ENCODE measurements around the gene LMNA. TPM values are rescaled to one million over a fixed set of nuclear protein-coding genes. Genes with fewer than 3 reads are reported as not detected.

The LMNA gene
- total RNA-seq, 1 donor from 2014 or later, result 20.5 TPM

DNA sequence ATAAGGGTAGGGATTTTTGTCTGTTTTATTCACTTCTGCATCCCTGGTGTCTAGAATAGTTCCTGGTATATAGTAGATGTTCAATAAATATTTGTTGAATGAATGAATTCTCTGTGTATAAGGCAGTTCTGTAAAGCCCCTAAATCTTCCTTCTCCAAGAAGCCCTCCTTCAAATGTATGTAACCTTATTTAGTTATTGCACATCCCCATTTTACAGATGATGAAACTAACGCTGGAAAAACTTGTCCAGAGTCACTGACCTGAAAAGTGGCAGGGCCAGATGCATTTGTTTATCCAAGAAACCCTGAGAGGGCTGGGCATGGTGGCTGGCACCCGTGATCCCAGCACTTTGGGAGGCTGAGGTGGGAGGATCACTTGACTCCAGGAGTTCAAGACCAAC, 4.3 kb upstream of the LMNA start:
- H3K4me1 ChIP-seq, result peaks cover 32% of the 10 kb centered on the region
- H3K4me2 ChIP-seq, result no peak overlapping the region
- DNase-seq (ENCODE audit: low spot score), result no peak
- no peaks in the 10 kb centered on the region for H3K9me3 ChIP-seq (ENCODE audit: low read depth)
- peaks cover 100% of the 10 kb centered on the region for H4K20me1 ChIP-seq (ENCODE audit: low read depth)
- peaks cover 19% of the 10 kb centered on the region for H3K79me2 ChIP-seq (ENCODE audit: low read depth)
- H3F3A ChIP-seq (ENCODE audit: low read depth), result peaks cover 39% of the 10 kb centered on the region
- TF ChIP-seq EZH2 (IDR thresholded peaks at IDR 0.05), result no peak
- TF ChIP-seq CTCF (IDR thresholded peaks at IDR 0.05), result no peak
- TF ChIP-seq EZH2phosphoT487 (IDR thresholded peaks at IDR 0.05), result no peak
- peaks cover 58% of the 10 kb centered on the region for H3K4me1 Mint-ChIP-seq
- no peak overlapping the region for H3K27ac Mint-ChIP-seq
- no peak overlapping the region for H2AFZ ChIP-seq (replicated peaks)
- H3K27me3 Mint-ChIP-seq (ENCODE audit: insufficient read depth, low read depth), result peaks cover 25% of the 10 kb centered on the region
- no peaks in the 10 kb centered on the region for H3K36me3 ChIP-seq
- H3K27me3 ChIP-seq, result peaks cover 12% of the 10 kb centered on the region
- H3K9ac ChIP-seq, result no peak overlapping the region
- H3K27ac ChIP-seq, result no peak overlapping the region
- H3K4me3 ChIP-seq, result no peak overlapping the region
- H3K36me3 Mint-ChIP-seq, result peaks cover 12% of the 10 kb centered on the region
- H3K9me3 Mint-ChIP-seq, result no peaks in the 10 kb centered on the region
- no peak overlapping the region for H3K4me3 Mint-ChIP-seq

DNA sequence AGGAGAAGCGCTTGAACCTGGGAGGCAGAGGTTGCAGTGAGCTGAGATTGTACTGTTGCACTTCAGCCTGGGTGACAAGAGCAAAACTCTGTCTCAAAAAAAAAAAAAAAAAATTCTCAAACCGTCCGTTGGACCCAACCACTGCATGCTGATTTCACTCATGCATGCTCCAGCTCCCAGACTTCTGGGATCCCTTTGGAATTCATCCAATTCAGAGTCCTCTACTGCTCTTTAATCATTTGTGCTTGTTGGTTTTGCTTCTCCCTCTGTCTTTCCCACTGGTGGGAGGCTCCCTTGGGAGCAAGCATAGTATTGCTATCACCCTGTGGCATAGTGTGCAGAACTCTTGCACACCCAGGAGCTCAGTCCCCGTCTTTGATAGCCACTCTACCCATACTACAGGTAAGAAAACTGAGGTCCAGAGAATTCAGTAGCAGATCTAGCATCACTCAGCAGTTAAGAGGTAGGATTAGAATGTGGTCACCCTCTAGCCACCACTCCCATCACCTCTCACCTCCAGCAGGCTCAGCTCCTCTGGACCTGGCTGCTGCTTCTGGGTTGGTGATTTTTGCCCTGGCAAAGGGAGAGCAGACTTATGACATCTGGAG, 3.1 kb upstream of the LMNA start:
- no peak overlapping the region for H3K4me3 ChIP-seq
- H3F3A ChIP-seq (ENCODE audit: low read depth), result peaks cover 27% of the 10 kb centered on the region
- H3K27ac Mint-ChIP-seq, result no peak overlapping the region
- peaks cover 23% of the 10 kb centered on the region for H3K27me3 Mint-ChIP-seq (ENCODE audit: insufficient read depth, low read depth)
- peaks cover 23% of the 10 kb centered on the region for H3K79me2 ChIP-seq (ENCODE audit: low read depth)
- H3K36me3 Mint-ChIP-seq, result peaks cover 14% of the 10 kb centered on the region
- TF ChIP-seq EZH2 (IDR thresholded peaks at IDR 0.05), result no peak
- no peak for TF ChIP-seq EZH2phosphoT487 (IDR thresholded peaks at IDR 0.05)
- TF ChIP-seq CTCF (IDR thresholded peaks at IDR 0.05), result no peak
- H3K9me3 ChIP-seq (ENCODE audit: low read depth), result no peaks in the 10 kb centered on the region
- no peak overlapping the region for H3K27ac ChIP-seq
- peaks cover 23% of the 10 kb centered on the region for H3K4me1 ChIP-seq
- no peaks in the 10 kb centered on the region for H3K9me3 Mint-ChIP-seq
- DNase-seq (ENCODE audit: low spot score), result no peak
- H3K4me1 Mint-ChIP-seq, result peaks cover 57% of the 10 kb centered on the region
- no peak overlapping the region for H3K4me3 Mint-ChIP-seq
- peaks cover 100% of the 10 kb centered on the region for H4K20me1 ChIP-seq (ENCODE audit: low read depth)
- no peaks in the 10 kb centered on the region for H3K36me3 ChIP-seq
- no peak overlapping the region for H2AFZ ChIP-seq (replicated peaks)
- no peak overlapping the region for H3K9ac ChIP-seq
- no peak overlapping the region for H3K4me2 ChIP-seq
- peaks cover 19% of the 10 kb centered on the region for H3K27me3 ChIP-seq

DNA sequence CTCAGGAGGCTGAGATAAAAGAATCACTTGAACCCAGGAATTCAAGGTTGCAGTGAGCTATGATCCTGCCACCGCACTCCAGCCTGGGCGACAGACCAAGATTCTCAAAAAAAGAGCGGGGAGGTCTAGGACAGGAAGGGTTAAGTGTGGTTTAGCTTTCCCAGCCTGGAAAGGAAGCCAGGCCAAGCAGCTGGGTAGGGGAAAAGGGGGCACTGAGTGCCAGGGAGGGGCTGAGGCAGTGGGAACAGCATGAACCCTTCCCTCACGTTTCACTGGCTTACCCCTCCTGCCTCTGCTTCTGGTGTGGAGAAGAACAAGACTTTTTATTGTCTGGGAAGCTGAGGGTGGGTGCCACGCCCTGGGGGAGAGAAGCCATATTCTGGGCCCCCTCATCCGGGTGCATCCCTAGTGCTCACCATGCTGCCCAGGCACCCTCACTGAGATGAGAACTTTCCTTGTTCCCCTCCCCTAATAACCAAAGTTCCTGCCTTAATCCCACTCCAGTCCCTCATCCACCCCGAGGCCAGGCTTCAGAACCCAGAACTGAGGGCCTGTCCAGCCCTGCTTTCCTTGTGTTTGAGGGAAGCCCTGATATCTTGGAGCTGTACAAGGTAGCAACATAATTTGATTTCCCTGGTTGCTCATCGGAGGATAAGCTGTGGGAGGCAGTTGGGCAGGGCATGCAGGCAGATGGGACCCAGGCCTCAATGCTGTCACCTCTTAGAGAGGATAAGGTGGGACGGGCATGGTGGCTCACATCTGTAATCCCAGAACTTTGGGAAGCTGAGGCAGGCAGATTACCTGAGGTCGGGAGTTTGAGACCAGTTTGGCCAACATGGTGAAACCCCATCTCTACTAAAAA, 2.0 kb upstream of the LMNA start:
- H3K4me3 Mint-ChIP-seq, result peak overlapping the region; percentile 55
- H3K27me3 Mint-ChIP-seq (ENCODE audit: insufficient read depth, low read depth), result peaks cover 18% of the 10 kb centered on the region
- TF ChIP-seq EZH2phosphoT487 (IDR thresholded peaks at IDR 0.05) (no peak), EZH2 (IDR thresholded peaks at IDR 0.05) (no peak), CTCF (IDR thresholded peaks at IDR 0.05) (no peak)
- no peak for DNase-seq (ENCODE audit: low spot score)
- peaks cover 22% of the 10 kb centered on the region for H3K79me2 ChIP-seq (ENCODE audit: low read depth)
- peaks cover 14% of the 10 kb centered on the region for H3K4me1 ChIP-seq
- no peak overlapping the region for H3K9ac ChIP-seq
- no peaks in the 10 kb centered on the region for H3K9me3 ChIP-seq (ENCODE audit: low read depth)
- H3K4me3 ChIP-seq, result no peak overlapping the region
- peaks cover 48% of the 10 kb centered on the region for H3K4me1 Mint-ChIP-seq
- peaks cover 17% of the 10 kb centered on the region for H3F3A ChIP-seq (ENCODE audit: low read depth)
- H4K20me1 ChIP-seq (ENCODE audit: low read depth), result peaks cover 100% of the 10 kb centered on the region
- H3K27ac Mint-ChIP-seq, result no peak overlapping the region
- no peaks in the 10 kb centered on the region for H3K36me3 ChIP-seq
- H3K36me3 Mint-ChIP-seq, result peaks cover 14% of the 10 kb centered on the region
- H3K9me3 Mint-ChIP-seq, result no peaks in the 10 kb centered on the region
- H3K4me2 ChIP-seq, result no peak overlapping the region
- peaks cover 19% of the 10 kb centered on the region for H3K27me3 ChIP-seq
- no peak overlapping the region for H3K27ac ChIP-seq
- H2AFZ ChIP-seq (replicated peaks), result no peak overlapping the region
